ENCODE results near the gene RNU4-1. TPM values are rescaled to one million over a fixed set of nuclear protein-coding genes. Genes with fewer than 3 reads are reported as not detected.
A peak's percentile ranks its signal among the peaks of the same experiment; 100 is the strongest.

Gene RNU4-1
- polyA plus RNA-seq, 1 donor (not counting 4 experiments of a cell fraction or from before 2014, with no cell fraction given), result under 0.01 TPM

DNA sequence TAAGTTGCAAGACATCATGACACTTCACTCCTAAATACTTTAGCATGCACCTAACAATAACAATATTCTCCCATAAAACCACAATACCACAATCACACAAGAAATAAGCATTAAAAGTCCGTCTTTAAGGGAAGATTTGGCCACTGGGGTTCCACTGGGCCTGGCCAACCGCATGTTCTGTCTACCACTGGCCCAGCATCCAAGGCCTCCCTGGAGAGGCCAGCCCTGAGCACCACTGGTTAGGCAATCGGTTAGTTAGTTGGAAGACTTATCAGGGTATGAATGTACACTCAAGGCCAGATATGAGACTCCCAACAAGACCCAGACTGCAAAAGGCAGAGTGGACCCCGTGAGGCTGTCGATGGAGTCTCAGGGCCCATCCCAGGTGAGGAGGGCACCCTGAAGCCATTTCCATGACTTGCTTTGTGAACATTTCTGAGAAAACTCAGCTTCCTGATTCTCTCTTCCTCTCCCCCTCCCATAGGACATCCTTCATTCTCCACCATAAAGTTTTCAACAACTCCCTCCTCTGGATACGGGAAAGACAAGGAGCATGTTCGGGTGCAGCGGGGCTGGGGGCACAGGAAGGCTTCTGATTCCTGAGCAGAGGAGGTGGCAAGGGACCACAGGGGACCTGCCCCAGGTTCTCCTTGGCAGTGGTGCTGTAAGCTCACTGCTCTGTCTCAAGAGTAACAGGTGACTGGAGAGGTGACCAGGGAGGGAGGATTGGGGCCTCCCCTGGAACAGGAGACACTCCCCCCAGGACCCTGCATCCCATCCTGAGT, 33.4 kb downstream of the RNU4-1 start:
- Histone ChIP-seq H3K9me1 (ENCODE audit: control insufficient read depth, extremely low read depth, insufficient read depth, low read length) (peaks cover 12% of the 10 kb centered on the region), H3K79me2 (ENCODE audit: control insufficient read depth, insufficient read depth, low read length) (peaks cover 96% of the 10 kb centered on the region), H3K4me3 (ENCODE audit: control insufficient read depth in 2 of 3, extremely low read depth in 1 of 3, insufficient read depth in 2 of 3, low read depth in 1 of 3, low read length in 3 of 3) (no peak overlapping the region), H3K9me3 (ENCODE audit: control insufficient read depth, low read depth, low read length) (no peaks in the 10 kb centered on the region), H4K20me1 (ENCODE audit: control insufficient read depth, extremely low read depth, insufficient read depth, low read length) (peaks cover 11% of the 10 kb centered on the region), H3K27ac (ENCODE audit: control insufficient read depth, insufficient read depth, low read length) (peak overlapping the region; percentile 13), H3K27me3 (ENCODE audit: control insufficient read depth, extremely low read depth, insufficient read depth, low read length) (no peaks in the 10 kb centered on the region), H3K4me1 (ENCODE audit: control insufficient read depth, extremely low read depth, insufficient read depth, low read length) (peaks cover 73% of the 10 kb centered on the region), H3K4me2 (ENCODE audit: control insufficient read depth, extremely low read depth, insufficient read depth, low read depth, low read length) (peak overlapping the region; percentile 61), H3K36me3 (ENCODE audit: control insufficient read depth in 2 of 2, extremely low read depth in 1 of 2, insufficient read depth in 2 of 2, low read length in 2 of 2) (peaks cover 26 to 63% of the 10 kb centered on the region in 2 experiments), H3K9ac (ENCODE audit: control insufficient read depth, extremely low read depth, insufficient read depth, low read length) (peak overlapping the region; percentile 8), H2AFZ (ENCODE audit: control insufficient read depth, low read length) (no peak overlapping the region)
- no peak for DNase-seq (ENCODE audit: low read depth, low spot score)
- no peak for TF ChIP-seq EZH2 (IDR thresholded peaks at IDR 0.05; ENCODE audit: low read length)
- TF ChIP-seq, protein P1, sequence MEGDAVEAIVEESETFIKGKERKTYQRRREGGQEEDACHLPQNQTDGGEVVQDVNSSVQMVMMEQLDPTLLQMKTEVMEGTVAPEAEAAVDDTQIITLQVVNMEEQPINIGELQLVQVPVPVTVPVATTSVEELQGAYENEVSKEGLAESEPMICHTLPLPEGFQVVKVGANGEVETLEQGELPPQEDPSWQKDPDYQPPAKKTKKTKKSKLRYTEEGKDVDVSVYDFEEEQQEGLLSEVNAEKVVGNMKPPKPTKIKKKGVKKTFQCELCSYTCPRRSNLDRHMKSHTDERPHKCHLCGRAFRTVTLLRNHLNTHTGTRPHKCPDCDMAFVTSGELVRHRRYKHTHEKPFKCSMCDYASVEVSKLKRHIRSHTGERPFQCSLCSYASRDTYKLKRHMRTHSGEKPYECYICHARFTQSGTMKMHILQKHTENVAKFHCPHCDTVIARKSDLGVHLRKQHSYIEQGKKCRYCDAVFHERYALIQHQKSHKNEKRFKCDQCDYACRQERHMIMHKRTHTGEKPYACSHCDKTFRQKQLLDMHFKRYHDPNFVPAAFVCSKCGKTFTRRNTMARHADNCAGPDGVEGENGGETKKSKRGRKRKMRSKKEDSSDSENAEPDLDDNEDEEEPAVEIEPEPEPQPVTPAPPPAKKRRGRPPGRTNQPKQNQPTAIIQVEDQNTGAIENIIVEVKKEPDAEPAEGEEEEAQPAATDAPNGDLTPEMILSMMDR (optimal IDR thresholded peaks at IDR 0.05 in 1 of 3, IDR thresholded peaks at IDR 0.05 in 1 of 3, conservative IDR thresholded peaks at IDR 0.05 in 1 of 3; ENCODE audit: extremely low read depth in 1 of 3, insufficient read depth in 2 of 3, low read length in 3 of 3), result no peak
- dilution Hi-C loops (cut with MboI; ENCODE audit: extremely low pct_ligation_motif_present, low sequenced_read_pairs), result no loop called here
- FAIRE-seq, result no peak

DNA sequence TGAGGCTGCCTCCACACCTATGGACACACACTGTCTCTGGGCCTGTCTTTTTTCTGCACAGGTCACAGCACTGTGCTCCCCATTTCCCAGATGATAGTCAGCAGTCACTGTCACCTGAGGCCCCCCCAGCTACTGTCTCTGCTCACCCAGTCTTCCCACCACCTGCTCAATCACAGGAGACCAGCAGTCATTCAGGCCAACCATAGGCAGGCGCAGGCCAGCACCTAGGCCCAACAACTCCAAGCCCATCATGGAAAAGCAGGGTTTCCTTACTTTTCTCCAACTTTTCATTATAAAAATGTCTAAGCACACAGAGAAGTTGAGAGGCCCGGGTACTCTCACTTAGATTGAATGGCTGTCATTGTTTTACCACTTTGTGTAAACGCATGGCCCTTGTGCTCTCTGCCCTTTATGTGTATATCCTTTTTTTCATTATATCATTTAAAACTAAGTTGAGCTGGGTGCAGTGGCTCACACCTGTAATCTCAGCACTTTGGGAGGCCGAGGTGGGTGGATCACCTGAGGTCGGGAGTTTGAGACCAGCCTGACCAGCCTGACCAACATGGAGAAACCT, 34.6 kb downstream of the RNU4-1 start:
- Histone ChIP-seq H3K27me3 (ENCODE audit: control insufficient read depth, extremely low read depth, insufficient read depth, low read length) (no peaks in the 10 kb centered on the region), H2AFZ (ENCODE audit: control insufficient read depth, low read length) (no peak overlapping the region), H3K4me3 (ENCODE audit: control insufficient read depth in 2 of 3, extremely low read depth in 1 of 3, insufficient read depth in 2 of 3, low read depth in 1 of 3, low read length in 3 of 3) (no peak overlapping the region), H3K27ac (ENCODE audit: control insufficient read depth, insufficient read depth, low read length) (peak overlapping the region; percentile 78), H3K9me1 (ENCODE audit: control insufficient read depth, extremely low read depth, insufficient read depth, low read length) (peaks cover 12% of the 10 kb centered on the region), H3K79me2 (ENCODE audit: control insufficient read depth, insufficient read depth, low read length) (peaks cover 96% of the 10 kb centered on the region), H3K9ac (ENCODE audit: control insufficient read depth, extremely low read depth, insufficient read depth, low read length) (peak overlapping the region; percentile 18), H4K20me1 (ENCODE audit: control insufficient read depth, extremely low read depth, insufficient read depth, low read length) (peaks cover 12% of the 10 kb centered on the region), H3K9me3 (ENCODE audit: control insufficient read depth, low read depth, low read length) (no peaks in the 10 kb centered on the region), H3K4me2 (ENCODE audit: control insufficient read depth, extremely low read depth, insufficient read depth, low read depth, low read length) (peak overlapping the region; percentile 65), H3K36me3 (ENCODE audit: control insufficient read depth in 2 of 2, extremely low read depth in 1 of 2, insufficient read depth in 2 of 2, low read length in 2 of 2) (peaks cover 23 to 57% of the 10 kb centered on the region in 2 experiments), H3K4me1 (ENCODE audit: control insufficient read depth, extremely low read depth, insufficient read depth, low read length) (peaks cover 81% of the 10 kb centered on the region)
- dilution Hi-C loops (cut with MboI; ENCODE audit: extremely low pct_ligation_motif_present, low sequenced_read_pairs), result no loop called here
- DNase-seq (ENCODE audit: low read depth, low spot score) (no peak), FAIRE-seq (no peak)
- no peak for TF ChIP-seq EZH2 (IDR thresholded peaks at IDR 0.05; ENCODE audit: low read length)
- TF ChIP-seq, protein P1 (optimal IDR thresholded peaks at IDR 0.05 in 1 of 3, IDR thresholded peaks at IDR 0.05 in 1 of 3, conservative IDR thresholded peaks at IDR 0.05 in 1 of 3; ENCODE audit: extremely low read depth in 1 of 3, insufficient read depth in 2 of 3, low read length in 3 of 3), result no peak

Data from keratinocyte (primary cell).